HG03175 (cell line): ENCODE results near the gene NEUROD2.
"Not testable (repeated sequence)": the region's sequence is repeated elsewhere in the genome, so short reads cannot be mapped to it uniquely, and the experiment has no call there.

Source experiments
- ATAC-seq: cut with Tn5 transposase; IDR thresholded peaks from one replicate; pipeline ENCODE4 v1.9.1; 2021; ENCODE audit warnings: mild to moderate bottlenecking, moderate library complexity; ENCODE audit not compliant: unreplicated experiment

NEUROD2 gene

DNA sequence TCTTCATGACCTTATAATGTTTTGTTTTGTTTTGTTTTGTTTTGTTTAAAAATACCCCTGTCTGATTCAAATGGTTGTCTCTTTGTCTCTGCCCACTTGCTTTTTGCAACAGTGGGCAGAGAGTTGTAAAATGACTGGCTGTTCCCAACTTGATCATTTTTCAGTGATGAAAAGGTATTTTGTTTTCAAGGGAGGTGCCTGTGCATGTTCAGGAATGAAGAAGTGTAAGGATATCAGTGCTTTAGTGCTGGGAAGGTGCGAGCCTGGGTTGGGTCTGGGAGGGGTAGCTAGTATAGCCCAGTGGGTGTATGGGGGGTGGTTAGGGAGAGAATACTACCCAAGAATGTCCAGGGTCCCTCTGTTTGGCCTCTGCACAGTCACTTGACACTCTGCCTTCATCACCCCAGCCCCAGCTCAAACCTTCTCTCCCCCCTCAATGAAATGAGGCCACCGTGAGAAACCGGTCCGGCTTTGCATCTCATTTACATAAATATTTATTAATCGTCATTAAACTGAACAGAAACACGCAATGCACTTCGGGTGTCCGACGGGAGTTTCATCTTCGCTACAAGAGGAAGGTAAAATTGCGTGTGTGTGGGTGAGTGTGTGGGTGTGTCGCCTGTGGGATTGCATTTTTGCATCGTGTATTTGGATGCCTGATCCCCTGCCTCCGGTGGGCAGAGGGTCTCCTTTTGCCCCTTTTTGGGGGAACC lies 4.3 kb downstream of the NEUROD2 start:
- ATAC-seq, result no peak

- no peak for ATAC-seq
These were observed 5.0 kb downstream of the NEUROD2 start for GRCh38 chr17:39602533-39603303.

GRCh38 chr17:39601758-39602532 lies 5.8 kb downstream of the NEUROD2 start:
- no peak for ATAC-seq

GRCh38 chr17:39600997-39601597 lies 6.6 kb downstream of the NEUROD2 start:
- no peak for ATAC-seq

DNA sequence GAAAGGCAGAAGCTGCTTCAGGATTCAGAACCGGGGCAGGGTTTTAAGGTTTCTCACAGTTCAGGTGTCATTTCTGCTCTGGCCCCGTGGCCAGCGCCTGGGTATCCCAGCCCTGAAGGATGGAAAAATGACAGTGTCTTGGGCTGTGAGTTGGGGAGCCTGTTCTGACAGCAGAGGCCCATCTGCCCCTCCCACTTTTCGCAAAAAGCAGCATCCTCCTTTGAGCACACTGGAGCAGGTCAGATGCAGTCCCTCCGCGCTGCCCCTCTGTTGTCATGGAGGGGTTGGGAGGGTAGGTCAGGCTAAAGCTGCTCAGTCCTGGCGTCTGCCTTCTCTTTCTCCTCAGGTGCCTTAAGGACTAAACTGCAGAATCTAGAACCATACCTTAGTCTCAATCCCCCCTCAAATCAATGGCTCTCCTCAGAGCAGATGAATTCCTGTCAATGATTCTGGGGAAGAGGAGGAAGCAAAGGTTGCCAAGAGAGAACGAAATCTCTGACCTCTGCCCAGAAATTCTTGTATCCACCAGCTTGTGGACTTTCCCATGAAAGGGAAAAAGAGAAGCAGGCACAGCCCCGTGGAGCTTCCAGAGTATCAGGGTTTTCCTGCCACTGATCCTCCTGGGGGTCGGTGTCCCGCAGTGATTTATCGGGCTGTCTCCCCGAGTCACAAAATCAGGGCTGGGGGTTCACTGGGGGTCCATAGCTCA lies 7.3 kb downstream of the NEUROD2 start:
- no peak for ATAC-seq

GRCh38 chr17:39599665-39600231 lies 8.0 kb downstream of the NEUROD2 start:
- ATAC-seq, result no peak

GRCh38 chr17:39599004-39599664 lies 8.6 kb downstream of the NEUROD2 start:
- no peak for ATAC-seq

DNA sequence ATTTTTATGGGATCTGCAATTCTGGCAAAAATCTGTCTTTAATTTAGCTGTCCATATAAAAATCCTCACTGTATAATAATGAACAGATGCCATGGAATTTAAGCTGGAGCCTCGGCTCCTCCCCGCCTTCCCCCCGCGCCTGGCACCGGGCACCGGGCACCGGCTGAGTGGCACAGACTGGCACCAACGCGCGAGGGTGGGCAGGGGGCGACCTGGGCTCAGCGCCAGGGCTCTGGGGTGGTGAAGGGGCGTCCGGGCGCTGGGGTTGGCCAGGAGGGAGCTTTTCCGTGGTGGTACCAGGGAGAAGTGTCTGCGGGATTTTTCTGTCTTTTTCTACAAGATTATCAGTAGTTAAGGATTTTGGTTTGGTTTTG lies 9.1 kb downstream of the NEUROD2 start:
- ATAC-seq, result no peak

GRCh38 chr17:39598047-39598481 lies 9.7 kb downstream of the NEUROD2 start:
- ATAC-seq, result no peak

DNA sequence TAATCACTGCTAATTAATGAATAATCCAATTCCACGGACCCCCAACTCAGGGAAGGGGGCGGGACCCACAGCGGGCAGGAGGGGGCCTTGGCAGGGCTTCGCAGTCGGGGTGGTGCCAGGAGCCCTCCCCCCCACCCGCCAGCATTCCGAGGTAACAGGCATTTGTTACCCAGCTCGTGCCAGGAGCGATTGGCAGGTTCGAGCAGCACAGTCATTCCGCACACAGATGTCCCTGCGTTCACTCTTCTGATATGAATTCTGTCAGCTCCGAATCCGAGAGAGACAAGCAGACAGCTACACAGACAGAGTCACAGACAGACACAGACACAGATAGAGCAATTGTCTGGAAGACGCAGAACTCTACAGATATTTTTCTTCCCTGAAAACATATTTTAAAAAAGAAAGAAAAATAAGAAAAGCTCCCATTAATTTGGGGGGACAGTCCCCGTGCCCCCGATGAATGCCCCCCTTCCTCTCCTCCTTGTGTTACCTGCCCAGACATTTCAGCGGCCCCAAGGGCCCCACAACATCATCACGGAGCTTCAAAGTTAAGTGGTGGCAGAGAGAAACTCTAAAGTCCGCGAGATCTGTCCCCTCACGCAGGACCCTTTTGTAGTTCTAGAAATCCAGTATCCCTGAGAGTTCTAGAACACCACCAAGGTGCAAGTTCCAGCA lies 10.2 kb downstream of the NEUROD2 start:
- ATAC-seq, result no peak

GRCh38 chr17:39596543-39597267 lies 11.0 kb downstream of the NEUROD2 start:
- no peak for ATAC-seq

DNA sequence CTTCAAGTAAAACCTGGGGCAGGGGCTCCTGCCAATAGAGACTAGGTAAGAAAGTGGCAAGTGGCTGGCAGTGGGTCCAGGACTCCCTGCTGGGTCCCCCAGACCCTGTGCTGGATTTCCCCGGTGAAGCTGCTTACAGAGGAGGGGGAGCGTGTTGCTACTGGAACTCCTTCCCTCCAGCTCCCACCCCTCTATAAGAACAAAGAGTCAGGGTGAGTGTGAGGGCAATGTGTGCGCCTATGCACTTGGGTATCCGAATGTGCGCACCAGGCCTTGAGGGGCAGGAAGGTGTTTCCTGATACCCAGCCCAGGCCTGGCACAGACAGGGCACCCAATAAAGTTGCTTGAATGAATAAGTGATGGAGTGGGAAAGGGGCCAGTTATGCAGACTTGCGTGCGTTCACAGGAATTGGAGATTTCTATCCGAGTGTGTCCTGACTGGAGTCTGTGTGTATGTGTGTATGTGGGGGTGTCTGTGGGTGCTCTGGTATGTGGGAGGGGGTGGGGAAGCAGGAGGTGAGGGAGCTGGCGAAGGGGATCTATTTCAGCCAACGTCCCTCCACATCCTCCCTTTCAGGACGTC lies 11.7 kb downstream of the NEUROD2 start:
- ATAC-seq, result no peak

DNA sequence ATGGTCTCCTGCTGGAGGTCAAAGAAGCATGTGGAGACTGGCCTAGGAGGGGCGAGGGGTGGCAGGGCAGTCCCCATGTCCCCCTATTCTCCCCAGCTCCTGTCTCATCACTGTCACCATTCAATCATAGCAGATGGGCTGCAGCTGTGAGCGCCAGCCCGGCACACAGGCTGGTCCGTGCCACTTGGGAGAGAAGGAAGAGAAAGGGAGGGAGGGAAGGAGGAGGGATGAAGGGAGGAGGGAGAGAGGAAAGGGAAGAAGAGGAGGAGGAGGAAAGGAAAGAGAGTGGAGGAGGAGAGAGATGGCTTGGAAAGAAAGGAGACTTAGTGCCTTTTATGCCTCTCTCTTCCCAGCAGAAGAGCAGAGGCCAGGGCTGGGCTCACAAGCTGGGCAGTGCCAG lies 12.4 kb downstream of the NEUROD2 start:
- no peak for ATAC-seq

DNA sequence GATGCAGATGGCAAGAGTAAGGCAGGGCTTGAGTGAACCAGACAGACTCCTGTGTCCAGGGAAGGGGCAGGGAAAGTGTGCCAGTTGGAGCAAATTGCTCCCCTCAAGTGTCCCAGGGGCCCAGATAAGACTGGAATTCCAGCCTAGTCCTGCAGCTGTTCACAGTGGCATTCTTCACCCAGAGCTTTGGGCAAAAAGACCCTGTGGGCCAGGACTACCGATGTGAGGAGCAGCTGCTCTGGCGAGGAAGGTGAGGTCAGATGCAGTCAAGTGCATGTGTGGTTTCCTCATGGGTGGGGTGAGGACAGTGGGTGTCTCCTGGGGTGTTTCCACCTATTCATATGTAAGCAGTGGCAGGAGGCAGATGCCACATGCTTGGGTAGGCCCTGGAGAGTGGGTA lies 14.3 kb downstream of the NEUROD2 start:
- no peak for ATAC-seq

DNA sequence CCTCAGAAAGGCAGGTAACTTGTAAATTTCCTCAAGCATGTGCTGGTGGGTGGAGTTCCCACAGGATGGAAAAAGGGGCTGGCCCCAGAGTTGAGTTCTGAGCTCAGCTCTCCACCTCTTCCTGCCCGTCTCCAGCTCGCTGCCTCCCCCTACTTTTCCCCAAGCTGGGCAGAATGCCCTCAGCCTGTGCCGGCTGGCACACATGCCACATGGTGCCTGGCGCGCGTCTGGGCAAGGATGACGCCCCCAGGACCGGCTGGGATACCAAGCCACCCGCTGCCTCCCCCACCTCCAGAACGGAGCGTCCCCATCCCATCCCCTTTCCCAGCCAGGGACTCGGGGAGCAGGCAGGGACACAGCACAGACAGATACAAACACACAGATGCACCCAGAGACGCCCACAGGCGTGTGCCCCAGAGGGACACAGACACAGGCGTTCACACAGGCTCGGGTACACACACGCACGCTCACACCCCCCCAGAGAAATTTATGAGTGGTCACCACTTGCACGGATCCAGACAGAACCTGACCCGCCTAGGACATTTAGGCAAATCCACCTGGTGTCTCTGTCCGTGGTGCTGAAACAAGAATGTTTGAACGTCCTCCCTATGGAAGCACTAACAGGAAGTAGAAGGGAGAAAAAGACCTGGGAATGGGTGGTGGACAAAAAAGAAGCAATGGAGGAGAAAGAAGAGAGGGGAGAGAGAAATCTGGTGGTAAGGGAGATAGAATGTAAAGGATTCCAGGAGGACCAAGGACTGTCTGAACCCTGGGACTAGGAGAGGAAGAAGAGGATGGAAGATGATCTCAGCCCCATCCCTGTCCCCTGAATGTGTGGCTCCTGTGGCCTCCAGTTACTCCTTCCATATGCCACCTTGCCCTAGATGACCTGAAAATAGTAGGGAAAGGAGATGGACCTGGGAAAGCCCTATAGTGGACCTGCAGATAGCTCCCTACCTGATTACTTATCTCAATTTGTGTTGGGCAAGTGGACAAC lies 15.5 kb downstream of the NEUROD2 start:
- ATAC-seq, result no peak

- ATAC-seq, result not testable (repeated sequence)
These were observed 17.5 kb downstream of the NEUROD2 start for GRCh38 chr17:39590180-39590579.

DNA sequence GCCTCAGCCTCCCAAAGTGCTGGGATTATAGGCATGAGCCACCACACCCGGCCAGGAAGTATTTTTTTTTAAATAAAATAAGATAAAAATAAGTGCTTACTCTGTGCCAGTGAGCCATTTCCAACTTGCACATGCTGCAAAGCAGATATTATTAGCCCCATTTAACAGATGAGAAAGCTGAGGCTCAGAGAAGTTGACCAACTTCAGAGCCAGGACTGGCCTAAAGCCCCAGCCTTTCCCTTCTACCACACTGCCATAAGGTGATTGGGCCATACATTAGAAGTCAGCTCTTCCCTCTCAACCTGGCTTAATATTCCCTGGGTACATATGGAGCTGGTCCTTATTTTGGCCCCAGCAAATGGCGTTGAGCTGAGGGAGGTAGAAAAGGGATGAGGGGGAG lies 25.1 kb downstream of the NEUROD2 start:
- ATAC-seq, result no peak
